ENCODE data around the gene PMM1. TPM values are rescaled to one million over a fixed set of nuclear protein-coding genes. Genes with fewer than 3 reads are reported as not detected.
"Not testable (repeated sequence)": the region's sequence is repeated elsewhere in the genome, so short reads cannot be mapped to it uniquely, and the experiment has no call there.

PMM1 gene
- polyA plus RNA-seq, 1 donor from 2014 or later: 55.5 TPM

GRCh38 chr22:41561335-41561734, 28.3 kb downstream of the PMM1 start (continued):
- TF ChIP-seq CTCF (IDR thresholded peaks at IDR 0.05; ENCODE audit: poor library complexity, severe bottlenecking): no peak
- no peak for TF ChIP-seq RAD21 (conservative IDR thresholded peaks at IDR 0.05)
- no peak for TF ChIP-seq POLR2AphosphoS5 (IDR thresholded peaks at IDR 0.05)

- H3F3A ChIP-seq (ENCODE audit: insufficient read depth, low read length, poor library complexity, severe bottlenecking): no peaks in the 10 kb centered on the region
- no peaks in the 10 kb centered on the region for H3K79me2 ChIP-seq (replicated peaks; ENCODE audit: insufficient read depth, low read length)
- H3K9me3 ChIP-seq (ENCODE audit: low read length): no peaks in the 10 kb centered on the region
- H3K27me3 ChIP-seq (ENCODE audit: insufficient read depth, low read depth, low read length): no peaks in the 10 kb centered on the region
- peak overlapping the region; percentile 73 for H3K4me3 ChIP-seq (ENCODE audit: low read length)
- peak overlapping the region; percentile 83 for H3K27ac ChIP-seq (ENCODE audit: low read length)
- H3K36me3 ChIP-seq (ENCODE audit: insufficient read depth, low read length): no peaks in the 10 kb centered on the region
- peak overlapping the region; percentile 17 for H3K4me2 ChIP-seq (ENCODE audit: low read length)
- no peaks in the 10 kb centered on the region for H3K9me2 ChIP-seq (ENCODE audit: insufficient read depth, low read length)
- no peaks in the 10 kb centered on the region for H4K20me1 ChIP-seq (ENCODE audit: insufficient read depth)
- H3K9ac ChIP-seq (ENCODE audit: low read length): peak overlapping the region; percentile 82
- TF ChIP-seq EP300 (conservative IDR thresholded peaks at IDR 0.05; ENCODE audit: poor library complexity, severe bottlenecking): no peak
- TF ChIP-seq SMC3 (conservative IDR thresholded peaks at IDR 0.05; ENCODE audit: poor library complexity): no peak
- no peak for TF ChIP-seq REST (IDR thresholded peaks at IDR 0.05; ENCODE audit: borderline replicate concordance)
- no peak for TF ChIP-seq POLR2AphosphoS5 (IDR thresholded peaks at IDR 0.05)
- no peak for TF ChIP-seq MXI1 (conservative IDR thresholded peaks at IDR 0.05; ENCODE audit: poor library complexity, severe bottlenecking)
- TF ChIP-seq EZH2 (IDR thresholded peaks at IDR 0.05; ENCODE audit: borderline replicate concordance, insufficient read depth, low read length, poor library complexity, severe bottlenecking): no peak
- no peak for TF ChIP-seq TAF1 (IDR thresholded peaks at IDR 0.05; ENCODE audit: low read depth)
- TF ChIP-seq CTCF (IDR thresholded peaks at IDR 0.05; ENCODE audit: poor library complexity, severe bottlenecking): no peak
- TF ChIP-seq RAD21 (conservative IDR thresholded peaks at IDR 0.05): no peak
- H2AFZ ChIP-seq (ENCODE audit: low read depth, low read length): peak overlapping the region; percentile 58
Observed at GRCh38 chr22:41560095-41560471, 29.6 kb downstream of the PMM1 start.

- not testable (repeated sequence) for H3K27ac ChIP-seq (ENCODE audit: low read length); H3F3A ChIP-seq (ENCODE audit: insufficient read depth, low read length, poor library complexity, severe bottlenecking); H3K9me3 ChIP-seq (ENCODE audit: low read length); H3K4me3 ChIP-seq (ENCODE audit: low read length); H3K4me2 ChIP-seq (ENCODE audit: low read length); H2AFZ ChIP-seq (ENCODE audit: low read depth, low read length); H3K36me3 ChIP-seq (ENCODE audit: insufficient read depth, low read length); H3K9me2 ChIP-seq (ENCODE audit: insufficient read depth, low read length); H3K79me2 ChIP-seq (replicated peaks; ENCODE audit: insufficient read depth, low read length); H3K27me3 ChIP-seq (ENCODE audit: insufficient read depth, low read depth, low read length); H4K20me1 ChIP-seq (ENCODE audit: insufficient read depth); H3K9ac ChIP-seq (ENCODE audit: low read length)
Observed at GRCh38 chr22:41558241-41558630, 31.4 kb downstream of the PMM1 start.

All from neural cell (in vitro differentiated cells).